ENCODE measurements around the gene SMAD6. TPM values are rescaled to one million over a fixed set of nuclear protein-coding genes. Genes with fewer than 3 reads are reported as not detected.

The SMAD6 gene
- total RNA-seq, 1 donor from 2014 or later, result 0.79 TPM

- no peaks in the 10 kb centered on the region for H3K27me3 ChIP-seq (ENCODE audit: control insufficient read depth, insufficient read depth, low read length)
- TF ChIP-seq CTCF (IDR thresholded peaks at IDR 0.05; ENCODE audit: insufficient read depth, low read length, severe bottlenecking), result no peak
- no peak overlapping the region for H3K4me3 ChIP-seq (ENCODE audit: low read depth, low read length)
- no peaks in the 10 kb centered on the region for H3K36me3 ChIP-seq (ENCODE audit: control insufficient read depth, insufficient read depth, low read length)
- DNase-seq (ENCODE audit: low read depth) (no peak), FAIRE-seq (no peak)
Observed at GRCh38 chr15:66658855-66659254, 43.2 kb upstream of the SMAD6 start.

- Histone ChIP-seq H3K4me3 (ENCODE audit: low read depth, low read length) (no peak overlapping the region), H3K36me3 (ENCODE audit: control insufficient read depth, insufficient read depth, low read length) (no peaks in the 10 kb centered on the region), H3K27me3 (ENCODE audit: control insufficient read depth, insufficient read depth, low read length) (no peaks in the 10 kb centered on the region)
- DNase-seq (ENCODE audit: low read depth), result no peak
- FAIRE-seq, result no peak
- no peak for TF ChIP-seq CTCF (IDR thresholded peaks at IDR 0.05; ENCODE audit: insufficient read depth, low read length, severe bottlenecking)
Observed at GRCh38 chr15:66659384-66659783, 42.7 kb upstream of the SMAD6 start.

GRCh38 chr15:66661432-66662096, 40.5 kb upstream of the SMAD6 start:
- no peaks in the 10 kb centered on the region for H3K27me3 ChIP-seq (ENCODE audit: control insufficient read depth, insufficient read depth, low read length)
- no peak overlapping the region for H3K4me3 ChIP-seq (ENCODE audit: low read depth, low read length)
- FAIRE-seq, result no peak
- TF ChIP-seq CTCF (IDR thresholded peaks at IDR 0.05; ENCODE audit: insufficient read depth, low read length, severe bottlenecking), result no peak
- H3K36me3 ChIP-seq (ENCODE audit: control insufficient read depth, insufficient read depth, low read length), result no peaks in the 10 kb centered on the region
- no peak for DNase-seq (ENCODE audit: low read depth)

GRCh38 chr15:66662522-66662921, 39.5 kb upstream of the SMAD6 start:
- H3K4me3 ChIP-seq (ENCODE audit: low read depth, low read length), result no peak overlapping the region
- no peaks in the 10 kb centered on the region for H3K36me3 ChIP-seq (ENCODE audit: control insufficient read depth, insufficient read depth, low read length)
- DNase-seq (ENCODE audit: low read depth) (no peak), FAIRE-seq (no peak)
- H3K27me3 ChIP-seq (ENCODE audit: control insufficient read depth, insufficient read depth, low read length), result no peaks in the 10 kb centered on the region
- TF ChIP-seq CTCF (IDR thresholded peaks at IDR 0.05; ENCODE audit: insufficient read depth, low read length, severe bottlenecking), result no peak

GRCh38 chr15:66663664-66664063, 38.4 kb upstream of the SMAD6 start:
- H3K4me3 ChIP-seq (ENCODE audit: low read depth, low read length), result no peak overlapping the region
- DNase-seq (ENCODE audit: low read depth), result no peak
- no peak for TF ChIP-seq CTCF (IDR thresholded peaks at IDR 0.05; ENCODE audit: insufficient read depth, low read length, severe bottlenecking)
- H3K27me3 ChIP-seq (ENCODE audit: control insufficient read depth, insufficient read depth, low read length), result no peaks in the 10 kb centered on the region
- no peak for FAIRE-seq
- H3K36me3 ChIP-seq (ENCODE audit: control insufficient read depth, insufficient read depth, low read length), result no peaks in the 10 kb centered on the region

- no peak overlapping the region for H3K4me3 ChIP-seq (ENCODE audit: low read depth, low read length)
- DNase-seq (ENCODE audit: low read depth) (no peak), FAIRE-seq (no peak)
- no peaks in the 10 kb centered on the region for H3K36me3 ChIP-seq (ENCODE audit: control insufficient read depth, insufficient read depth, low read length)
- no peak for TF ChIP-seq CTCF (IDR thresholded peaks at IDR 0.05; ENCODE audit: insufficient read depth, low read length, severe bottlenecking)
- H3K27me3 ChIP-seq (ENCODE audit: control insufficient read depth, insufficient read depth, low read length), result no peaks in the 10 kb centered on the region
Observed at GRCh38 chr15:66670175-66670574, 31.9 kb upstream of the SMAD6 start.

Data from bronchial epithelial cell (primary cell).